Measurements from ENCODE around the gene B3GNT2.

Gene B3GNT2

GRCh38 chr2:62270728-62271127 is 74.8 kb downstream of the B3GNT2 start:
- no peaks in the 10 kb centered on the region for H3K9me3 ChIP-seq (replicated peaks; ENCODE audit: insufficient read depth, low read length)
- no peak overlapping the region for H3K9ac ChIP-seq (ENCODE audit: low read length)
- no peaks in the 10 kb centered on the region for H3K27me3 ChIP-seq (replicated peaks; ENCODE audit: insufficient read depth, low read length)
- no peak for TF ChIP-seq EZH2phosphoT487 (IDR thresholded peaks at IDR 0.05; ENCODE audit: low read length)
- TF ChIP-seq CTCF (IDR thresholded peaks at IDR 0.05; ENCODE audit: low read length) = no peak
- TF ChIP-seq EZH2 (optimal IDR thresholded peaks at IDR 0.05; ENCODE audit: low read depth, low read length) = no peak
- H4K20me1 ChIP-seq (ENCODE audit: insufficient read depth, low read length) = no peaks in the 10 kb centered on the region
- H3K4me1 ChIP-seq (ENCODE audit: low read length) = no peaks in the 10 kb centered on the region
- no peak overlapping the region for H3K4me2 ChIP-seq (ENCODE audit: low read depth, low read length)
- no peaks in the 10 kb centered on the region for H3K79me2 ChIP-seq (ENCODE audit: low read length)
- 0 out of 2 replicates have a peak, but pooled peaks cover 2% of the 10 kb centered on the region for H3K9me2 ChIP-seq (replicated peaks; ENCODE audit: insufficient read depth, low read length)
- H3K27ac ChIP-seq (ENCODE audit: low read length) = no peak overlapping the region
- no peak overlapping the region for H2AFZ ChIP-seq (ENCODE audit: low read length)
- no peaks in the 10 kb centered on the region for H3F3A ChIP-seq (ENCODE audit: insufficient read depth, low read length)
- H3K4me3 ChIP-seq (ENCODE audit: low read length) = no peak overlapping the region
- H3K36me3 ChIP-seq (replicated peaks; ENCODE audit: insufficient read depth, low read length) = no peaks in the 10 kb centered on the region
- no peak for DNase-seq

All from MM.1S (cell line).